Measurements from ENCODE around the gene SYT11.
"Not testable (repeated sequence)": the region's sequence is repeated elsewhere in the genome, so short reads cannot be mapped to it uniquely, and the experiment has no call there.

Gene SYT11

DNA sequence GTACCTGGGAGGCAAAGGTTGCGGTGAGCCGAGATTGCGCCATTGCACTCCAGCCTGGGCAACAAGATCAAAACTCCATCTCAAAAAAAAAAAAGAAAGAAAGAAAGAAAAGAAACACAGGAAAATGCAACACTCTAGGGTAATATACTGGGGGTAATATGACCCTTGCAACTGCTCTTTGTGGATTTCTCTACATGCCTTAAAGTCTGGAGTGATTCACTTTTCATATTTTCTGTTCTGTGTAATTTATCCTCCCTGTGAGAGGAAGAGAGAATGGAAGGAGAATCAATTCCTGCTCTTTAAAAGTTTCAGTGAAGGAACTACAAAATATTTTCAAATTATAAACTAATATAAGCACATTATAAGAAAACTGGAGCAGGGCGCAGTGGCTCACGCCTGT is 29.1 kb downstream of the SYT11 start:
- DNase-seq (ENCODE audit: low read depth): no peak
- no peak overlapping the region for H3K4me3 ChIP-seq (ENCODE audit: low read depth, low read length)
- TF ChIP-seq, protein P1, sequence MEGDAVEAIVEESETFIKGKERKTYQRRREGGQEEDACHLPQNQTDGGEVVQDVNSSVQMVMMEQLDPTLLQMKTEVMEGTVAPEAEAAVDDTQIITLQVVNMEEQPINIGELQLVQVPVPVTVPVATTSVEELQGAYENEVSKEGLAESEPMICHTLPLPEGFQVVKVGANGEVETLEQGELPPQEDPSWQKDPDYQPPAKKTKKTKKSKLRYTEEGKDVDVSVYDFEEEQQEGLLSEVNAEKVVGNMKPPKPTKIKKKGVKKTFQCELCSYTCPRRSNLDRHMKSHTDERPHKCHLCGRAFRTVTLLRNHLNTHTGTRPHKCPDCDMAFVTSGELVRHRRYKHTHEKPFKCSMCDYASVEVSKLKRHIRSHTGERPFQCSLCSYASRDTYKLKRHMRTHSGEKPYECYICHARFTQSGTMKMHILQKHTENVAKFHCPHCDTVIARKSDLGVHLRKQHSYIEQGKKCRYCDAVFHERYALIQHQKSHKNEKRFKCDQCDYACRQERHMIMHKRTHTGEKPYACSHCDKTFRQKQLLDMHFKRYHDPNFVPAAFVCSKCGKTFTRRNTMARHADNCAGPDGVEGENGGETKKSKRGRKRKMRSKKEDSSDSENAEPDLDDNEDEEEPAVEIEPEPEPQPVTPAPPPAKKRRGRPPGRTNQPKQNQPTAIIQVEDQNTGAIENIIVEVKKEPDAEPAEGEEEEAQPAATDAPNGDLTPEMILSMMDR (IDR thresholded peaks at IDR 0.05; ENCODE audit: insufficient read depth, low read depth, low read length, missing control alignments): no peak

DNA sequence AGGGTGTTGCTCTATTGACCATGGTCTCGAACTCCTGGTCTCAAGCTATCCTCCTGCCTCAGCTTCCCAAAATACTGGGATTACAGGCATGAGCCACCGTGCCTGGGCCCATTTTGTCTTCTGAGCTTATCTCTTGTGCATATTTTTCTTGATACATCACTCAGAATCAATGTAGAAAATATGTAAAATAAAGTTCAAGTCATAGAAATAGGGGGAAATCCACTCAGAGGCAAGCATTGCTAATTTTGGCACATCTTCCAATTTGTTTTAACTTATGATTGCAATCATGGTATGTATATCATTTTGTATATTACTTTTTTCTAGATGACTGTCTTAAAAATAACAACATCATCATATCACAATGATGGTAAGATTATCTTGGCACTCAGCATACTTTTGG is 30.2 kb downstream of the SYT11 start:
- H3K4me3 ChIP-seq (ENCODE audit: low read depth, low read length): no peak overlapping the region
- DNase-seq (ENCODE audit: low read depth): no peak
- TF ChIP-seq, protein P1 (IDR thresholded peaks at IDR 0.05; ENCODE audit: insufficient read depth, low read depth, low read length, missing control alignments): no peak

DNA sequence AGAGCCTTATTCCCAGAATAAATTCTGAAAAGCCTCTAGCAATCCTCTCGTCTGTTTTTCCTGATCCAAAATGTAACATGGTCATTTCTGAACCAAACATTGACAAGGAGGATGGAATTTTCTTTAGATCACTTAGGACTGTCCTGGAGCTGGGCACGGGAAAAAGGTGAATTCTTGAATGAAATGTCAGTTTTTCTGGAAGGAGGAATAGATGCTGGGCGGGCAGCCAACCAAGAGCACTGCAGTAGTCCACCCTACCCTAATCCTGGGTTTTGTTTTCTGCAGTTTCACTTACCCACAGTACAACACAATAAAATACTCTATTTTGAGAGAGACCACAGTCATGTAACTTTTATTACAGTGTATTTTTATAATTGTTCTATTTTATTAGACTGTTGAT is 30.9 kb downstream of the SYT11 start:
- H3K4me3 ChIP-seq (ENCODE audit: low read depth, low read length): no peak overlapping the region
- TF ChIP-seq, protein P1 (IDR thresholded peaks at IDR 0.05; ENCODE audit: insufficient read depth, low read depth, low read length, missing control alignments): no peak
- no peak for DNase-seq (ENCODE audit: low read depth)

DNA sequence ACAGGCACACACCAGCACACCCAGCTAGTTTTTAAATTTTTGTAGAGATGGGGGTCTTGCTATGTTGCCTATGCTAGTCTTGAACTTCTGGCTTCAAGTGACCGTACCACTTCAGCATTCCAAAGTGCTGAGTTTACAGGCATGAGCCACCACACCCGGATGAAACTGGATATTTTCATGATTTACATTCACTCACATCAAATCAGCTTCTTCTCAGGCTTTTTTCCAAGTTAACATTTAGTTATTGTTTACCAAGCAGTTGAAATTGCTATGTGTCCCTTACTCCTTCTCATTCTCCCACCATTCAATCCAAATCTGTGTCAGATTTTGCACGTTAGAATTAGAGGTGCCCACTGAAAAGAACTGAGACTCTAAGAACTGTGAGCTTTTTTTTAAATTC is 33.4 kb downstream of the SYT11 start:
- no peak for DNase-seq (ENCODE audit: low read depth)
- no peak overlapping the region for H3K4me3 ChIP-seq (ENCODE audit: low read depth, low read length)
- TF ChIP-seq, protein P1 (IDR thresholded peaks at IDR 0.05; ENCODE audit: insufficient read depth, low read depth, low read length, missing control alignments): no peak

DNA sequence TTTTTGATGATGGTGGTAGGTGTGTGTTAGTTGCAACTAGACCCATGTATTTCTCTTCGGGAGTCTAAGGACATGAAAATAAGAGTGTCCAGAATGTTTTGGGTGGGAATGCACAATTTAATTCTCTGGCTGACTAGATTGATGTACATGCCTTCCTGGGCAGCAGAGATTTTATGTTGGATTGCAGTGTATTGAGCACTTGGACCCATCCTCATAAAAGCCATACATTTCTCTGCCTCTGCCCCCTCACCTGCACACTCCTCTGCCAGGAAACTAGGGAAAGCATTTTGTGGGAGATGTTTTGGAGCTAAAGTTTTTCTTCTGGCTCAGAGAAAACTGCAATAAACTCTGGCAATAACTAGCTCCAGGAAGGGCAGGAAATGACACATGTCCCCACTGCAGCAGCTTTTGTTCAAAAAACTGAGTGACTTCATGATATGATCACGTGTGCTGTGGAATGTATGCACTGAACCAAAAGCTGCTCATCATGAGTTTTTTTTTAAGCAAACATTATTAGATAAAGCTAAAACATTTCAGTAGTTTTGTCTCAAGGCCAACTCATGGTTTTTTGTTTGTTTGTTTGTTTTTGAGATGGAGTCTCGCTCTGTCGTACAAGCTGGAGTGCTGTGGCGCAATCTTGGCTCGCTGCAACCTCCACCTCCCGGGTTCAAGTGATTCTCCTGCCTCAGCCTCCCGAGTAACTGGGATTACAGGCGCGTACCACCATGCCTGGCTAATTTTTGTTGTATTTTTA is 34.2 kb downstream of the SYT11 start:
- DNase-seq (ENCODE audit: low read depth): no peak
- TF ChIP-seq, protein P1 (IDR thresholded peaks at IDR 0.05; ENCODE audit: insufficient read depth, low read depth, low read length, missing control alignments): no peak
- H3K4me3 ChIP-seq (ENCODE audit: low read depth, low read length): no peak overlapping the region

DNA sequence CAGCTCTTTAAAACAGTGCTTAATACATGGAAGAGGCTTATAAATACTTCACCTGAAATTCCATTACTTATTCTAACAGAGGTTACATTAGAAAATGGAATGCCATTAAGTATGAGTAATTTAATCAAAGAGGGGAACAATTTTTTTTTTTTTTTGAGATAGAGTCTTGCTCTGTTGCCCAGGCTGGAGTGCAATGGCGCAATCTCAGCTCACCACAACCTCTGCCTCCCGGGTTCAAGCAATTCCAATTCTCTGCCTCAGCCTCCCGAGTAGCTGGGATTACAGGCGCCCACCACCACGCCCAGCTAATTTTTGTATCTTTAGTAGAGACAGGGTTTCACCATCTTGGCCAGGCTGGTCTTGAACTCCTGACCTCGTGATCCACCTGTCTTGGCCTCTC is 36.2 kb downstream of the SYT11 start:
- H3K4me3 ChIP-seq (ENCODE audit: low read depth, low read length); DNase-seq (ENCODE audit: low read depth): not testable (repeated sequence)

DNA sequence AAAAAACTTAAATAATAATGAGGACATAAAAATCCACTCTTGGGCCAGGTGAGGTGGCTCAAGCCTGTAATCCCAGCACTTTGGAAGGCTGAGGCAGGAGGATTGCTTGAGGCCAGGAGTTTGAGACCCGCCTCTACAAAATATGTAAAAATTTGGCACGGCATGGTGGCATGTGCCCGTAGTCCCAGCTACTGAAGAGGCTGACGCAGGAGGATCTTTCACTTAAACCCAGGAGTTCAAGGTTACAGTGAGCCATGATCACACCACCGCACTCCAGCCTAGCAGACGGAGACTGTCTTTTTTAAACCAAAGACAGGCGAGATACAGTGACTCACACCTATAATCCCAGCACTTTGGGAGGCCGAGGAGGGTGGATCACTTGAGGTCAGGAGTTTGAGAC is 37.1 kb downstream of the SYT11 start:
- not testable (repeated sequence) for DNase-seq (ENCODE audit: low read depth); H3K4me3 ChIP-seq (ENCODE audit: low read depth, low read length)

DNA sequence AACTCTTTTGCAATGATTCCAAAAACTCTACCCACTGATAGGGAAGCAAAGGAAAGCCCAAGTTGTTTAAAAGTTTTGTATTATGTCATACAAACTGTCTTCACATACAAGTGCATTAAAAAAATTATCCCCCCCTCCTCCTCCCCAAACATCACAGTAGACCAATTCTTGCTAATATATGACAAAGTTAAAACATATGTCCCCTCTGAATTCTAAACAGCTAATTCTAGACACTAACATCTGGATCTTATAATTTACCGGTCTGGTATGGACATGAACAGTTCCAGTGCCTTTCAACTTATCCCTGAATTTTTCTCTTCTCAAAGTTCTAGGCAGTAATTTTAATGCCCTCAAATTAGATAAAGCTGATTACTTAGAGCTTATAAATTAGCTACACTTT is 38.4 kb downstream of the SYT11 start:
- no peak for DNase-seq (ENCODE audit: low read depth)
- no peak overlapping the region for H3K4me3 ChIP-seq (ENCODE audit: low read depth, low read length)
- TF ChIP-seq, protein P1 (IDR thresholded peaks at IDR 0.05; ENCODE audit: insufficient read depth, low read depth, low read length, missing control alignments): no peak
